ENCODE measurements around the gene TAF1A.

- TF ChIP-seq, protein P1, sequence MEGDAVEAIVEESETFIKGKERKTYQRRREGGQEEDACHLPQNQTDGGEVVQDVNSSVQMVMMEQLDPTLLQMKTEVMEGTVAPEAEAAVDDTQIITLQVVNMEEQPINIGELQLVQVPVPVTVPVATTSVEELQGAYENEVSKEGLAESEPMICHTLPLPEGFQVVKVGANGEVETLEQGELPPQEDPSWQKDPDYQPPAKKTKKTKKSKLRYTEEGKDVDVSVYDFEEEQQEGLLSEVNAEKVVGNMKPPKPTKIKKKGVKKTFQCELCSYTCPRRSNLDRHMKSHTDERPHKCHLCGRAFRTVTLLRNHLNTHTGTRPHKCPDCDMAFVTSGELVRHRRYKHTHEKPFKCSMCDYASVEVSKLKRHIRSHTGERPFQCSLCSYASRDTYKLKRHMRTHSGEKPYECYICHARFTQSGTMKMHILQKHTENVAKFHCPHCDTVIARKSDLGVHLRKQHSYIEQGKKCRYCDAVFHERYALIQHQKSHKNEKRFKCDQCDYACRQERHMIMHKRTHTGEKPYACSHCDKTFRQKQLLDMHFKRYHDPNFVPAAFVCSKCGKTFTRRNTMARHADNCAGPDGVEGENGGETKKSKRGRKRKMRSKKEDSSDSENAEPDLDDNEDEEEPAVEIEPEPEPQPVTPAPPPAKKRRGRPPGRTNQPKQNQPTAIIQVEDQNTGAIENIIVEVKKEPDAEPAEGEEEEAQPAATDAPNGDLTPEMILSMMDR (IDR thresholded peaks at IDR 0.05; ENCODE audit: insufficient read depth, low read length) = no peak
- TF ChIP-seq, protein P2, sequence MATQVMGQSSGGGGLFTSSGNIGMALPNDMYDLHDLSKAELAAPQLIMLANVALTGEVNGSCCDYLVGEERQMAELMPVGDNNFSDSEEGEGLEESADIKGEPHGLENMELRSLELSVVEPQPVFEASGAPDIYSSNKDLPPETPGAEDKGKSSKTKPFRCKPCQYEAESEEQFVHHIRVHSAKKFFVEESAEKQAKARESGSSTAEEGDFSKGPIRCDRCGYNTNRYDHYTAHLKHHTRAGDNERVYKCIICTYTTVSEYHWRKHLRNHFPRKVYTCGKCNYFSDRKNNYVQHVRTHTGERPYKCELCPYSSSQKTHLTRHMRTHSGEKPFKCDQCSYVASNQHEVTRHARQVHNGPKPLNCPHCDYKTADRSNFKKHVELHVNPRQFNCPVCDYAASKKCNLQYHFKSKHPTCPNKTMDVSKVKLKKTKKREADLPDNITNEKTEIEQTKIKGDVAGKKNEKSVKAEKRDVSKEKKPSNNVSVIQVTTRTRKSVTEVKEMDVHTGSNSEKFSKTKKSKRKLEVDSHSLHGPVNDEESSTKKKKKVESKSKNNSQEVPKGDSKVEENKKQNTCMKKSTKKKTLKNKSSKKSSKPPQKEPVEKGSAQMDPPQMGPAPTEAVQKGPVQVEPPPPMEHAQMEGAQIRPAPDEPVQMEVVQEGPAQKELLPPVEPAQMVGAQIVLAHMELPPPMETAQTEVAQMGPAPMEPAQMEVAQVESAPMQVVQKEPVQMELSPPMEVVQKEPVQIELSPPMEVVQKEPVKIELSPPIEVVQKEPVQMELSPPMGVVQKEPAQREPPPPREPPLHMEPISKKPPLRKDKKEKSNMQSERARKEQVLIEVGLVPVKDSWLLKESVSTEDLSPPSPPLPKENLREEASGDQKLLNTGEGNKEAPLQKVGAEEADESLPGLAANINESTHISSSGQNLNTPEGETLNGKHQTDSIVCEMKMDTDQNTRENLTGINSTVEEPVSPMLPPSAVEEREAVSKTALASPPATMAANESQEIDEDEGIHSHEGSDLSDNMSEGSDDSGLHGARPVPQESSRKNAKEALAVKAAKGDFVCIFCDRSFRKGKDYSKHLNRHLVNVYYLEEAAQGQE (IDR thresholded peaks at IDR 0.05; ENCODE audit: insufficient replicate concordance, low read depth) = no peak
Measured at GRCh38 chr1:222623458-222623857, 33.7 kb upstream of the TAF1A start.
